Panc1 (cell line): ENCODE data around the gene CADM1. TPM values are rescaled to one million over a fixed set of nuclear protein-coding genes. Genes with fewer than 3 reads are reported as not detected.

ENCODE experiments used
- ATAC-seq: fragments of 200-7000 bp; cut with Tn5 transposase; 2 replicates; pipeline ENCODE4 v1.9.1; 2020; ENCODE audit warnings: mild to moderate bottlenecking, moderate library complexity
- BruUV-seq: library from RNA; stranded (reverse); fragments of 400-500 nt; replicated peaks from 2 replicates; lab custom pipeline; 2021; lab: Mats Ljungman, UMichigan
- CTCF ChIA-PET: fragments of 300-600 bp; sonication (Branson Sonifier 250); formaldehyde crosslinking; loops from one replicate; lab custom pipeline; 2022; ENCODE audit warnings: antibody characterized with exemption; lab: Charles Lee
- POLR2A ChIA-PET: fragments of 300-600 bp; sonication (Branson Sonifier 250); formaldehyde crosslinking; loops from one replicate; lab custom pipeline; 2022; ENCODE audit warnings: antibody characterized with exemption; lab: Charles Lee
- DNase-seq: peaks from one replicate; pipeline ENCODE4 v3.0.0-alpha.2; 2010; ENCODE audit warnings: low read depth, low spot score
- H3K27ac ChIP-seq: 2 replicates; pipeline ENCODE4 v1.5.1; 2011; ENCODE audit warnings: mild to moderate bottlenecking, low read length, inconsistent platforms
- H3K27me3 ChIP-seq: fragments of 200-500 bp; sonication (Bioruptor generic); 2 replicates; pipeline ENCODE4 v1.6.0; 2014; ENCODE audit warnings: low read length, inconsistent platforms; ENCODE audit not compliant: control insufficient read depth, insufficient read depth
- H3K36me3 ChIP-seq: fragments of 200-500 bp; sonication (Bioruptor generic); 2 replicates; pipeline ENCODE4 v1.5.1; 2014; ENCODE audit warnings: inconsistent platforms, mild to moderate bottlenecking, low read length, moderate library complexity; ENCODE audit not compliant: control insufficient read depth, insufficient read depth
- H3K4me1 ChIP-seq: 2 replicates; pipeline ENCODE4 v1.5.1; 2011; ENCODE audit warnings: inconsistent platforms, mild to moderate bottlenecking, low read length, moderate library complexity; ENCODE audit not compliant: control insufficient read depth, insufficient read depth
- H3K4me3 ChIP-seq, 2 experiments: 2 replicates each; pipeline ENCODE4 v1.5.1; 2011 to 2012; ENCODE audit warnings: low read depth in 2 of 2, low read length in 2 of 2, mild to moderate bottlenecking in 2 of 2, inconsistent platforms in 1 of 2, moderate library complexity in 1 of 2
- H3K9me3 ChIP-seq: fragments of 200-500 bp; sonication (Bioruptor generic); 2 replicates; pipeline ENCODE4 v1.5.1; 2014; ENCODE audit warnings: low read depth, mild to moderate bottlenecking, inconsistent platforms, low read length, moderate library complexity; ENCODE audit not compliant: control insufficient read depth, insufficient read depth
- POLR2AphosphoS5 ChIP-seq: IDR thresholded peaks from 2 replicates; pipeline ENCODE4 v1.6.1; 2012; ENCODE audit warnings: mild to moderate bottlenecking, low read depth, low read length, moderate library complexity
- SIN3A ChIP-seq: IDR thresholded peaks from 2 replicates; pipeline ENCODE4 v1.6.1; 2012; ENCODE audit warnings: low read depth, mild to moderate bottlenecking, low read length, moderate library complexity, borderline replicate concordance; ENCODE audit not compliant: insufficient read depth
- TCF7L2 ChIP-seq: IDR thresholded peaks from 2 replicates; pipeline ENCODE4 v1.6.1; 2011; ENCODE audit warnings: mild to moderate bottlenecking, low read depth, low read length, inconsistent platforms
- in situ Hi-C: cut with HindIII; loops from 2 replicates; pipeline ENCODE4 v1.10.0; 2016; ENCODE audit warnings: low sequenced_read_pairs, low pct_unique_long_range_greater_than_20kb
- intact Hi-C: fragments of 100-400 bp; cut with micrococcal nuclease; formaldehyde crosslinking; loops from one replicate; pipeline ENCODE4 v1.10.0; 2022; ENCODE audit not compliant: unreplicated experiment
- total RNA-seq: library from RNA; stranded (reverse); gene quantifications from one replicate; pipeline ENCODE4 v1.2.1, GENCODE V29; 2021; ENCODE audit not compliant: unreplicated experiment
- TF ChIP-seq, protein P1 (sequence below), 2 experiments: IDR thresholded peaks; 2 replicates each; pipeline ENCODE4 v1.6.1; 2011 to 2012; ENCODE audit warnings: low read depth in 2 of 2, control low read depth in 1 of 2, low read length in 1 of 2, mild to moderate bottlenecking in 1 of 2, moderate library complexity in 1 of 2; ENCODE audit not compliant: insufficient read depth in 1 of 2
- TF ChIP-seq, protein P2 (sequence below): fragments of 450-650 bp; IDR thresholded peaks from 2 replicates; pipeline ENCODE4 v1.5.1; 2017; ENCODE audit warnings: mild to moderate bottlenecking

CADM1 gene
- total RNA-seq, 1 experiment from 2014 or later = 3.9 TPM

- intact Hi-C loops = no loop called here
- Histone ChIP-seq H3K27ac (no peak overlapping the region), H3K27me3 (no peaks in the 10 kb centered on the region), H3K36me3 (no peaks in the 10 kb centered on the region), H3K4me1 (no peaks in the 10 kb centered on the region), H3K4me3 (no peak overlapping the region), H3K9me3 (no peaks in the 10 kb centered on the region)
- ChIA-PET POLR2A (no interaction called here), CTCF (no interaction called here)
- TF ChIP-seq, protein P1, sequence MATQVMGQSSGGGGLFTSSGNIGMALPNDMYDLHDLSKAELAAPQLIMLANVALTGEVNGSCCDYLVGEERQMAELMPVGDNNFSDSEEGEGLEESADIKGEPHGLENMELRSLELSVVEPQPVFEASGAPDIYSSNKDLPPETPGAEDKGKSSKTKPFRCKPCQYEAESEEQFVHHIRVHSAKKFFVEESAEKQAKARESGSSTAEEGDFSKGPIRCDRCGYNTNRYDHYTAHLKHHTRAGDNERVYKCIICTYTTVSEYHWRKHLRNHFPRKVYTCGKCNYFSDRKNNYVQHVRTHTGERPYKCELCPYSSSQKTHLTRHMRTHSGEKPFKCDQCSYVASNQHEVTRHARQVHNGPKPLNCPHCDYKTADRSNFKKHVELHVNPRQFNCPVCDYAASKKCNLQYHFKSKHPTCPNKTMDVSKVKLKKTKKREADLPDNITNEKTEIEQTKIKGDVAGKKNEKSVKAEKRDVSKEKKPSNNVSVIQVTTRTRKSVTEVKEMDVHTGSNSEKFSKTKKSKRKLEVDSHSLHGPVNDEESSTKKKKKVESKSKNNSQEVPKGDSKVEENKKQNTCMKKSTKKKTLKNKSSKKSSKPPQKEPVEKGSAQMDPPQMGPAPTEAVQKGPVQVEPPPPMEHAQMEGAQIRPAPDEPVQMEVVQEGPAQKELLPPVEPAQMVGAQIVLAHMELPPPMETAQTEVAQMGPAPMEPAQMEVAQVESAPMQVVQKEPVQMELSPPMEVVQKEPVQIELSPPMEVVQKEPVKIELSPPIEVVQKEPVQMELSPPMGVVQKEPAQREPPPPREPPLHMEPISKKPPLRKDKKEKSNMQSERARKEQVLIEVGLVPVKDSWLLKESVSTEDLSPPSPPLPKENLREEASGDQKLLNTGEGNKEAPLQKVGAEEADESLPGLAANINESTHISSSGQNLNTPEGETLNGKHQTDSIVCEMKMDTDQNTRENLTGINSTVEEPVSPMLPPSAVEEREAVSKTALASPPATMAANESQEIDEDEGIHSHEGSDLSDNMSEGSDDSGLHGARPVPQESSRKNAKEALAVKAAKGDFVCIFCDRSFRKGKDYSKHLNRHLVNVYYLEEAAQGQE (IDR thresholded peaks at IDR 0.05; ENCODE audit: insufficient read depth in 1 of 2, low read depth in 2 of 2, low read length in 1 of 2) = no peak
- no peak for TF ChIP-seq TCF7L2
- TF ChIP-seq SIN3A = no peak
- no peak for TF ChIP-seq POLR2AphosphoS5
- TF ChIP-seq, protein P2, sequence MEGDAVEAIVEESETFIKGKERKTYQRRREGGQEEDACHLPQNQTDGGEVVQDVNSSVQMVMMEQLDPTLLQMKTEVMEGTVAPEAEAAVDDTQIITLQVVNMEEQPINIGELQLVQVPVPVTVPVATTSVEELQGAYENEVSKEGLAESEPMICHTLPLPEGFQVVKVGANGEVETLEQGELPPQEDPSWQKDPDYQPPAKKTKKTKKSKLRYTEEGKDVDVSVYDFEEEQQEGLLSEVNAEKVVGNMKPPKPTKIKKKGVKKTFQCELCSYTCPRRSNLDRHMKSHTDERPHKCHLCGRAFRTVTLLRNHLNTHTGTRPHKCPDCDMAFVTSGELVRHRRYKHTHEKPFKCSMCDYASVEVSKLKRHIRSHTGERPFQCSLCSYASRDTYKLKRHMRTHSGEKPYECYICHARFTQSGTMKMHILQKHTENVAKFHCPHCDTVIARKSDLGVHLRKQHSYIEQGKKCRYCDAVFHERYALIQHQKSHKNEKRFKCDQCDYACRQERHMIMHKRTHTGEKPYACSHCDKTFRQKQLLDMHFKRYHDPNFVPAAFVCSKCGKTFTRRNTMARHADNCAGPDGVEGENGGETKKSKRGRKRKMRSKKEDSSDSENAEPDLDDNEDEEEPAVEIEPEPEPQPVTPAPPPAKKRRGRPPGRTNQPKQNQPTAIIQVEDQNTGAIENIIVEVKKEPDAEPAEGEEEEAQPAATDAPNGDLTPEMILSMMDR = no peak
- DNase-seq = no peak
- no peak for ATAC-seq
- in situ Hi-C loops = no loop called here
- no TSS peak for BruUV-seq
Observed at GRCh38 chr11:115148101-115148500, 356.1 kb downstream of the CADM1 start.

DNA sequence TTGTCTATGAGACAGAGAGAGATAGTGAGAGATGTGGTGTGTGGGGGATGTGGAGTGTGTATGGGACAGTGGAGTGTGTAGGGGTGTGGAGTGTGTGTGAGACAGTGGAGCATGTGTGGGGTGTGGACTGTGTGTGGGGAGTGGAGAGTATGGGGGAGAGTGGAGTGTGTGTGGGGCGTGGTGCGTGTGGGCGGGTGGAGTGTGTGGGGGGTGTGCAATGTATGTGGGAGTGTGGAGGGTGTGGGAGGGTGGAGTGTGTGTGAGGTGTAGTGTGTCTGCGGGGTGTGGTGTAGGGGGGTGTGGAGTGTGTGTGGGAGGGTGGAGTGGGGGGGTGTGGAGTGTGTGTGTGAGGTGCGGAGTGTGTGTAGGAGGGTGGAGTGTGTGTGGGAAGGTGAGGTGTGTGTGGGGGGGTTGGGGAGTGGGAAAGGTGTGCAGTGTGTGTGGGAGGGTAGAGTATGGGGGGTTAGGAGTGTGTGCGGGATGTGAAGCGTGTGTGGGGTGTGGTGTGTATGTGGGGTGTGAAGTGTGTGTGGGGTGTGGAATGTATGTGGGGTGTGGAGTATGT lies 356.9 kb downstream of the CADM1 start:
- in situ Hi-C loops = no loop called here
- H3K27ac ChIP-seq = no peak overlapping the region
- no peaks in the 10 kb centered on the region for H3K27me3 ChIP-seq
- no peaks in the 10 kb centered on the region for H3K4me1 ChIP-seq
- CTCF ChIA-PET = no interaction called here
- intact Hi-C loops = no loop called here
- H3K36me3 ChIP-seq = no peaks in the 10 kb centered on the region
- no peak for TF ChIP-seq POLR2AphosphoS5
- TF ChIP-seq TCF7L2 = no peak
- TF ChIP-seq, protein P2 = no peak
- TF ChIP-seq, protein P1 (IDR thresholded peaks at IDR 0.05; ENCODE audit: insufficient read depth in 1 of 2, low read depth in 2 of 2, low read length in 1 of 2) = no peak
- no peak for TF ChIP-seq SIN3A
- BruUV-seq = no TSS peak
- DNase-seq (no peak), ATAC-seq (no peak)
- POLR2A ChIA-PET = no interaction called here
- no peak overlapping the region for H3K4me3 ChIP-seq
- H3K9me3 ChIP-seq = no peaks in the 10 kb centered on the region
